Measurements from ENCODE around the gene ENKD1.

GRCh38 chr16:67661886-67662652 lies 4.5 kb downstream of the ENKD1 start:
- no peak for TF ChIP-seq EZH2 (IDR thresholded peaks at IDR 0.05)
- no peak for TF ChIP-seq CTCF (IDR thresholded peaks at IDR 0.05)
- TF ChIP-seq EZH2phosphoT487 (IDR thresholded peaks at IDR 0.05): no peak
